NB4 (cell line): Measurements from ENCODE around the gene HERC4.
"Not testable (repeated sequence)": the region's sequence is repeated elsewhere in the genome, so short reads cannot be mapped to it uniquely, and the experiment has no call there.

Experiments
- DNase-seq: peaks from one replicate; pipeline ENCODE4 v3.0.0; 2010; ENCODE audit warnings: low read depth
- H3K4me3 ChIP-seq: one replicate; pipeline ENCODE4 v1.5.1; 2011; ENCODE audit warnings: mild to moderate bottlenecking, low read depth, low read length, moderate library complexity
- CTCF ChIP-seq: IDR thresholded peaks from one replicate; pipeline ENCODE4 v1.5.1; 2012; ENCODE audit warnings: low read depth, low read length
- MAX ChIP-seq: IDR thresholded peaks from 2 replicates; pipeline ENCODE4 v1.6.1; 2011; ENCODE audit warnings: low read depth, low read length
- MYC ChIP-seq: IDR thresholded peaks from 2 replicates; pipeline ENCODE4 v1.6.1; 2011; ENCODE audit warnings: low read depth, low read length
- POLR2A ChIP-seq: IDR thresholded peaks from 2 replicates; pipeline ENCODE4 v1.6.1; 2011; ENCODE audit warnings: mild to moderate bottlenecking; ENCODE audit not compliant: insufficient read length; ENCODE audit errors: extremely low read depth

HERC4 gene

GRCh38 chr10:67976292-67977245, 98.5 kb downstream of the HERC4 start:
- no peak overlapping the region for H3K4me3 ChIP-seq
- no peak for DNase-seq
- TF ChIP-seq MAX (no peak), CTCF (no peak), MYC (no peak)

- TF ChIP-seq MAX (no peak), CTCF (no peak), POLR2A (no peak), MYC (no peak)
- no peak for DNase-seq
- H3K4me3 ChIP-seq = no peak overlapping the region
These were observed 99.2 kb downstream of the HERC4 start for GRCh38 chr10:67975871-67976270.

GRCh38 chr10:67971311-67971710, 103.8 kb downstream of the HERC4 start:
- no peak for TF ChIP-seq POLR2A
- no peak for TF ChIP-seq MAX
- no peak for TF ChIP-seq CTCF
- TF ChIP-seq MYC = no peak

GRCh38 chr10:67969875-67970274, 105.2 kb downstream of the HERC4 start:
- TF ChIP-seq MAX = no peak
- TF ChIP-seq CTCF = no peak
- no peak for TF ChIP-seq MYC
- TF ChIP-seq POLR2A = no peak
- no peak overlapping the region for H3K4me3 ChIP-seq
- DNase-seq = no peak

More at GRCh38 chr10:67971311-67971710, 103.8 kb downstream of the HERC4 start:
- DNase-seq = no peak
- no peak overlapping the region for H3K4me3 ChIP-seq

GRCh38 chr10:67966035-67966434, 109.0 kb downstream of the HERC4 start:
- DNase-seq, H3K4me3 ChIP-seq: not testable (repeated sequence)

GRCh38 chr10:67965456-67965855, 109.6 kb downstream of the HERC4 start:
- H3K4me3 ChIP-seq = no peak overlapping the region
- no peak for DNase-seq
- TF ChIP-seq MYC (no peak), POLR2A (no peak), CTCF (no peak), MAX (no peak)
